Activated naive CD8-positive, alpha-beta T cell treated with anti-CD3 and anti-CD28 coated beads, Interleukin-2, amount 10 ng/mL, durations not matched to agents 7 days and 5 days (primary cell): ENCODE measurements around the gene TDRD10. TPM values are rescaled to one million over a fixed set of nuclear protein-coding genes. Genes with fewer than 3 reads are reported as not detected.

Experiments
- ATAC-seq: fragments of 150-1000 bp; cut with Tn5 transposase; one replicate; pipeline ENCODE4 v1.10.0; 2021; ENCODE audit warnings: low read depth, moderate library complexity
- POLR2A ChIA-PET: fragments of 350-600 bp; sonication (Branson Sonifier 250); formaldehyde crosslinking; loops from one replicate; lab custom pipeline; 2021; ENCODE audit warnings: antibody characterized with exemption; lab: Charles Lee
- DNase-seq: peaks from one replicate; pipeline ENCODE4 v3.0.0; 2021
- H3K27ac Mint-ChIP-seq: one replicate; pipeline ENCODE4 v1.8.0; 2022; ENCODE audit warnings: mild to moderate bottlenecking, mixed read lengths
- H3K27me3 Mint-ChIP-seq: one replicate; pipeline ENCODE4 v1.8.0; 2022; ENCODE audit warnings: mild to moderate bottlenecking, moderate library complexity, mixed read lengths
- H3K36me3 Mint-ChIP-seq: one replicate; pipeline ENCODE4 v1.8.0; 2021; ENCODE audit warnings: mild to moderate bottlenecking, mixed read lengths
- H3K4me1 Mint-ChIP-seq: one replicate; pipeline ENCODE4 v1.8.0; 2021; ENCODE audit warnings: mixed read lengths
- H3K4me3 Mint-ChIP-seq: one replicate; pipeline ENCODE4 v1.8.0; 2022; ENCODE audit warnings: mild to moderate bottlenecking, moderate library complexity, mixed read lengths
- H3K9me3 Mint-ChIP-seq: one replicate; pipeline ENCODE4 v1.8.0; 2021; ENCODE audit warnings: mixed read lengths
- total RNA-seq, 2 experiments: library from RNA; stranded (reverse); gene quantifications; one replicate each; pipeline ENCODE4 v1.2.3, GENCODE V29; 2021

TDRD10 gene
- total RNA-seq, 2 experiments from 2014 or later = not detected

DNA sequence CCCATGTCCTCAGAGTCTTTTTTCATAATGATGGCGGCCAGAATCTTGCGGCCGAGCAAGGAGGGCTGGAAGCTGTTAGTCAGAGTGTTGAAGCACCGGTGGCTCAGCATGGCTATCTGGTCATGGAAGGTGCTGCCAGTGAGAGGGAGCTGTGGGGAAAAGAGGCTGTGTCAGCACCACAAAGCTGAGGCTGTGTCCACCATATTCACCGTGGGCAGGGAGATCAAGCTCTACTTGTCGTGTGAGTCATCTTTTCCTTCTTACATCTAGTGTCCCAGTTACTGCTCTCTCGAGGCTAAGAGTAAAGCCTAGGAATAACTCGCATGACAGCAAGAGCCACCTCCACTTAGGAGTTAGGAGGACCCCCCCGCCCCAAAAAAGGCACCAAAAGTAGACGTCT lies 87.8 kb downstream of the TDRD10 start:
- peaks cover 47% of the 10 kb centered on the region for H3K36me3 Mint-ChIP-seq
- H3K27me3 Mint-ChIP-seq = no peaks in the 10 kb centered on the region
- H3K27ac Mint-ChIP-seq = no peak overlapping the region
- no peak overlapping the region for H3K4me3 Mint-ChIP-seq
- POLR2A ChIA-PET = interaction anchor here (0.7 kb wide), 1 partner anchor 17 kb away, joined by 3 read pairs; no protein-coding TSS in a partner anchor
- no peaks in the 10 kb centered on the region for H3K9me3 Mint-ChIP-seq
- peaks cover 8% of the 10 kb centered on the region for H3K4me1 Mint-ChIP-seq
- ATAC-seq (no peak), DNase-seq (no peak)

DNA sequence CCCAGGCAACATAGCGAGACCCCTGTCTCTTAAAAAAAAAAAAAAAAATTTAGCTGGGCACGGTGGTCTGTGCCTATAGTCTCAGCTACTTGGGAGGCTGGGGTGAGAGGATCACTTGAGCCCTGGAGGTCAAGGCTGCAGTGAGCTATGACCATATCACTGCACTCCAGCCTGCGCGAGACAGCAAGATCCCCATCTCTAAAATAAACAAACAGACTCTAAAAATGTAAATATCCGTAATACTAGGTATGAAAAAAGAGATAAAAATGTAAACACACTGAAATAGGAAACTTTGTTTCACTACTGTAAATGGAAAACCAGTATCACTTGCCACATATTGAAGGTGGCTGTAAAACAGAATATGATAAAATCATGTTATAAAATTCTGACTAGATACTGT lies 88.7 kb downstream of the TDRD10 start:
- peaks cover 8% of the 10 kb centered on the region for H3K4me1 Mint-ChIP-seq
- DNase-seq = no peak
- peaks cover 40% of the 10 kb centered on the region for H3K36me3 Mint-ChIP-seq
- H3K27ac Mint-ChIP-seq = no peak overlapping the region
- H3K9me3 Mint-ChIP-seq = no peaks in the 10 kb centered on the region
- no peaks in the 10 kb centered on the region for H3K27me3 Mint-ChIP-seq
- no peak overlapping the region for H3K4me3 Mint-ChIP-seq
- no peak for ATAC-seq
- POLR2A ChIA-PET = interaction anchor here (0.5 to 1.5 kb wide), 3 partner anchors 19 to 371 kb away, joined by 3 to 4 read pairs (median 3); partner anchors contain the start of gene PYGO2

DNA sequence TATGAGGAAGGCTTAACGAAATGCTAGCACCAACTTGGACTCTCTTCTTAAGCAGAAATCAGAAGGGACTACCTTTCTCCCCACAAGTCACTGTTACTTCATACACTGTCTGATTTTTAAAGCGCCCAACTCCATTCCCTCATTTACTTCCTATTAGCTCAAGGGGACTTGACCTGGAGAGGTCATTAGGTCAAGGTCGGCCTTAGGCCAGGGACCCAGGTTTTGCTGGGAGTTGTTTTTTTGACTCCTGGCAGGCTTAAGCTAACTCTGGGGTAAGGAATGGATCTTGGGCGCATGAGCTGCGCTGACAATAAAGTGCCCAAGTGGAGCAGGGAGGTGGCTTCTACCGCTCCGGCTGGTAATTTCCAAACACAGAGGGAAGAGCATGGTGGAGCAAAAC lies 89.2 kb downstream of the TDRD10 start:
- POLR2A ChIA-PET = interaction anchor here (0.5 to 1.5 kb wide), 4 partner anchors 12 to 370 kb away, joined by 3 to 4 read pairs (median 3); partner anchors contain the start of gene PYGO2
- no peaks in the 10 kb centered on the region for H3K9me3 Mint-ChIP-seq
- H3K4me1 Mint-ChIP-seq = peaks cover 8% of the 10 kb centered on the region
- no peak overlapping the region for H3K4me3 Mint-ChIP-seq
- H3K36me3 Mint-ChIP-seq = peaks cover 38% of the 10 kb centered on the region
- no peak overlapping the region for H3K27ac Mint-ChIP-seq
- no peak for DNase-seq
- H3K27me3 Mint-ChIP-seq = no peaks in the 10 kb centered on the region
- ATAC-seq = no peak

DNA sequence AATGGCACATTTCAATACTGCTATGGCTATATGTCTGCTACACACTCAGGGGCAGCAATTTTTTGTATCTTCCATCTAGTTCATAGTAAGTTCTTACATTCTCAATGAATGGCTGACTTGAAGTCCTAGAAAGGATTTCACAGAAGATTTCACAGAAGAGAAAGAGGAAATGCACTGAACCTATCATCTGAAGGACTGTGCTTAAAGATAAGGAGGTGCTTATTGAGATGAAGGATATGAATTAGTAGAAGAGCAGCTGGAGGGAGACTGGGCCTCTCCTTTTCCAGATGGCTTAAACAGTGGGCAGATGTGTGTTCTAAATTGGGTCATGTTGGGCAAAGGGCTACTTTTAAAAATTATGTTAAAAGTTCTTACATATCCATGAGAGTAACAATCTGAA lies 91.4 kb downstream of the TDRD10 start:
- Mint-ChIP-seq H3K36me3 (peaks cover 39% of the 10 kb centered on the region), H3K9me3 (no peaks in the 10 kb centered on the region), H3K4me1 (peaks cover 10% of the 10 kb centered on the region), H3K27me3 (no peaks in the 10 kb centered on the region), H3K4me3 (no peak overlapping the region), H3K27ac (no peak overlapping the region)
- POLR2A ChIA-PET = interaction anchor here (0.7 kb wide), 1 partner anchor 11 kb away, joined by 3 read pairs; no protein-coding TSS in a partner anchor
- no peak for ATAC-seq
- no peak for DNase-seq

DNA sequence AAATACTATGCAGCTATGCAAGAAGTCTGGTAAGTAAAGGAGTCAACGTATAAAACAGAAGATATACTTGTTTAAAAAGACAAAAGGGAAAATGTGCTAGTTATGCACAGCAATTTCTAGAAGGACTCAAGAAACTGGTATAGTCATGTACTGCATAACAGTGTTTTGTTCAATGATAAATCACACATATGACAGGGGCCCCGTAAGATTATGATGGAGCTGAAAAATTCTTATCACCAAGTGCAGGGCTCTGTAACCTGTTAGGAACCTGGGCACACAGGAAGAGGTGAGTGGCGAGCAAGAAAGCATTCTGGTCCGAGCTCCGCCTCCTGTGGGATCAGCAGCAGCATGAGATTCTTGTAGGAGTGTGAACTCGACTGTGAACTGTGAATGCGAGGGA lies 92.8 kb downstream of the TDRD10 start:
- Mint-ChIP-seq H3K27me3 (no peaks in the 10 kb centered on the region), H3K36me3 (peaks cover 30% of the 10 kb centered on the region), H3K9me3 (no peaks in the 10 kb centered on the region), H3K27ac (no peak overlapping the region), H3K4me3 (no peak overlapping the region), H3K4me1 (peaks cover 15% of the 10 kb centered on the region)
- DNase-seq = no peak
- POLR2A ChIA-PET = interaction anchor here (0.6 kb wide), 1 partner anchor 31 kb away, joined by 3 read pairs; no protein-coding TSS in a partner anchor
- ATAC-seq = no peak

DNA sequence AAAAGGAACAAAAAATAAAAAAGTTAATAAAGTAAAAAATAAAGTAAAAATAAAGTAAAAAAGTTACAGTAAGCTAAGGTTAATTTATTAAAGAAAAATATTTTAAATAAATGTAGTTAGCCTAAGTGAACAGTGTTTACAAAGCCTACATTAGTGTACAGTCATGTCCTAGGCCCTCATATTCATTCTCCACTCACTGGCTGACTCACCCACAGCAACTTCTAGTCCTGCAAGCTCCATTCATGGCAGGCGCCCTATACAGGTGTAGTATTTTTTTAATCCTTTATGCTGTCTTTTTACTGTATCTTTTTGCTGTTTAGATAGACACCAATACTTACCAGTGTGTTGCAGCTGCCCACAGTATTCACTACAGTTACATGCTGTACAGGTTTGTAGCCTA lies 93.6 kb downstream of the TDRD10 start:
- POLR2A ChIA-PET = interaction anchor here (1.0 kb wide), 1 partner anchor 11 kb away, joined by 4 read pairs; no protein-coding TSS in a partner anchor
- no peak overlapping the region for H3K4me3 Mint-ChIP-seq
- no peak overlapping the region for H3K27ac Mint-ChIP-seq
- no peaks in the 10 kb centered on the region for H3K27me3 Mint-ChIP-seq
- H3K9me3 Mint-ChIP-seq = no peaks in the 10 kb centered on the region
- H3K36me3 Mint-ChIP-seq = peaks cover 37% of the 10 kb centered on the region
- peaks cover 16% of the 10 kb centered on the region for H3K4me1 Mint-ChIP-seq
- no peak for ATAC-seq
- DNase-seq = no peak

Other genes starting within 250 kb of the TDRD10 start
- 100 to 1,000 TPM in 1 of 2 experiments, 10 to 100 TPM in 1; 99.7 to 102 TPM for gene HAX1, start 229.6 kb upstream of the TDRD10 start, total RNA-seq
- not detected for gene AQP10, start 181.1 kb upstream of the TDRD10 start, total RNA-seq
- 10 to 100 TPM; 91.2 to 95.4 TPM for gene ATP8B2, start 176.7 kb upstream of the TDRD10 start, total RNA-seq
- gene IL6R, start 96.9 kb upstream of the TDRD10 start, total RNA-seq = 1 to 10 TPM; 4.6 to 6.3 TPM
- gene SHE, start 193 bp downstream of the TDRD10 start, total RNA-seq = not detected
- gene UBE2Q1, start 56.4 kb downstream of the TDRD10 start, total RNA-seq = 100 to 1,000 TPM; 106 to 107 TPM
- not detected for gene CHRNB2, start 65.6 kb downstream of the TDRD10 start, total RNA-seq
- gene ADAR, start 106.0 kb downstream of the TDRD10 start, total RNA-seq = 100 to 1,000 TPM; 325 to 338 TPM